IMR-90 (cell line): ENCODE results near the gene PRPSAP1. TPM values are rescaled to one million over a fixed set of nuclear protein-coding genes. Genes with fewer than 3 reads are reported as not detected.

Experiments
- ATAC-seq: fragments of 200-7000 bp; cut with Tn5 transposase; 2 replicates; pipeline ENCODE4 v1.9.1; 2020; ENCODE audit warnings: low read depth, mild to moderate bottlenecking, moderate library complexity
- BruUV-seq: library from RNA; stranded (reverse); fragments of 400-500 nt; replicated peaks from 2 replicates; lab custom pipeline; 2021; lab: Mats Ljungman, UMichigan
- CTCF ChIA-PET: fragments of 300-600 bp; formaldehyde crosslinking; extraction: SDS; loops from one replicate; lab custom pipeline; 2021; ENCODE audit warnings: antibody characterized with exemption; lab: Yijun Ruan, JAX
- POLR2A ChIA-PET: fragments of 300-600 bp; sonication (Branson Sonifier 250); formaldehyde crosslinking; loops from one replicate; lab custom pipeline; 2022; ENCODE audit warnings: antibody characterized with exemption; ENCODE audit not compliant: unreplicated experiment; lab: Charles Lee
- DNase-seq: peaks from one replicate; pipeline ENCODE4 v3.0.0; 2013
- H2AFZ ChIP-seq: replicated peaks from 2 replicates; pipeline ENCODE3; 2013; ENCODE audit warnings: low read length, mild to moderate bottlenecking; ENCODE audit not compliant: poor library complexity
- H2AK5ac ChIP-seq: 2 replicates; pipeline ENCODE4 v1.6.1; 2013; ENCODE audit warnings: low read depth, low read length, inconsistent platforms
- H2AK9ac ChIP-seq: replicated peaks from 2 replicates; pipeline ENCODE3; 2013; ENCODE audit warnings: mild to moderate bottlenecking, low read depth, low read length, moderate library complexity; ENCODE audit not compliant: poor library complexity
- H2BK120ac ChIP-seq: 2 replicates; pipeline ENCODE4 v1.6.1; 2013; ENCODE audit warnings: low read depth, low read length, inconsistent platforms
- H2BK15ac ChIP-seq: 3 replicates; pipeline ENCODE4 v1.6.1; 2013; ENCODE audit warnings: low read depth, low read length, inconsistent platforms
- H2BK20ac ChIP-seq: 2 replicates; pipeline ENCODE4 v1.6.1; 2013; ENCODE audit warnings: low read depth, mild to moderate bottlenecking, inconsistent platforms, low read length, moderate library complexity
- H2BK5ac ChIP-seq: 2 replicates; pipeline ENCODE4 v1.6.1; 2013; ENCODE audit warnings: mild to moderate bottlenecking, low read depth, low read length, inconsistent platforms; ENCODE audit not compliant: poor library complexity, severe bottlenecking
- H3K14ac ChIP-seq: replicated peaks from 2 replicates; pipeline ENCODE4 v1.6.1; 2013; ENCODE audit warnings: low read depth, low read length, inconsistent platforms
- H3K18ac ChIP-seq: 2 replicates; pipeline ENCODE4 v1.6.1; 2013; ENCODE audit warnings: low read depth, low read length, control low read depth
- H3K23ac ChIP-seq: 2 replicates; pipeline ENCODE4 v1.6.1; 2013; ENCODE audit warnings: low read depth, low read length, inconsistent platforms
- H3K27ac ChIP-seq: 2 replicates; pipeline ENCODE4 v1.5.1; 2013; ENCODE audit warnings: mild to moderate bottlenecking, control low read depth, low read length; ENCODE audit not compliant: insufficient read depth
- H3K27me3 ChIP-seq: 2 replicates; pipeline ENCODE4 v1.6.1; 2013; ENCODE audit warnings: low read length; ENCODE audit not compliant: control insufficient read depth, insufficient read depth
- H3K36me3 ChIP-seq: 2 replicates; pipeline ENCODE4 v1.6.1; 2013; ENCODE audit warnings: low read length, mixed read lengths; ENCODE audit not compliant: control insufficient read depth, insufficient read depth
- H3K4ac ChIP-seq: 2 replicates; pipeline ENCODE4 v1.6.1; 2013; ENCODE audit warnings: low read depth, low read length, inconsistent platforms
- H3K4me1 ChIP-seq: 2 replicates; pipeline ENCODE4 v1.6.1; 2013; ENCODE audit warnings: low read length, mixed read lengths; ENCODE audit not compliant: control insufficient read depth, insufficient read depth
- H3K4me2 ChIP-seq: 2 replicates; pipeline ENCODE4 v1.6.1; 2013; ENCODE audit warnings: low read depth, mild to moderate bottlenecking, control low read depth, low read length, moderate library complexity
- H3K4me3 ChIP-seq: 2 replicates; pipeline ENCODE4 v1.5.1; 2013; ENCODE audit warnings: low read depth, mild to moderate bottlenecking, control low read depth, low read length, moderate library complexity; ENCODE audit not compliant: insufficient read depth
- H3K56ac ChIP-seq: 2 replicates; pipeline ENCODE4 v1.6.1; 2013; ENCODE audit warnings: low read length, inconsistent platforms; ENCODE audit not compliant: insufficient read depth; ENCODE audit errors: extremely low read depth
- H3K79me1 ChIP-seq, 2 experiments: 2 replicates each; pipeline ENCODE4 v1.6.1; 2013; ENCODE audit warnings: low read length in 2 of 2, inconsistent platforms in 1 of 2, low read depth in 1 of 2
- H3K9ac ChIP-seq: 2 replicates; pipeline ENCODE4 v1.6.1; 2013; ENCODE audit warnings: low read depth, low read length, control low read depth
- H3K9me1 ChIP-seq: 2 replicates; pipeline ENCODE4 v1.6.1; 2013; ENCODE audit warnings: low read length, inconsistent platforms; ENCODE audit not compliant: insufficient read depth
- H3K9me3 ChIP-seq: 2 replicates; pipeline ENCODE4 v1.6.1; 2013; ENCODE audit warnings: low read length; ENCODE audit not compliant: control insufficient read depth, insufficient read depth
- H4K20me1 ChIP-seq: 2 replicates; pipeline ENCODE4 v1.6.1; 2013; ENCODE audit warnings: low read length, inconsistent platforms; ENCODE audit not compliant: insufficient read depth
- H4K5ac ChIP-seq: 2 replicates; pipeline ENCODE4 v1.6.1; 2013; ENCODE audit warnings: mild to moderate bottlenecking, low read depth, low read length, control low read depth
- H4K8ac ChIP-seq, 2 experiments: 2 replicates each; pipeline ENCODE4 v1.6.1; 2013; ENCODE audit warnings: low read depth in 2 of 2, low read length in 2 of 2, control low read depth in 1 of 2, inconsistent platforms in 1 of 2
- H4K91ac ChIP-seq: 2 replicates; pipeline ENCODE4 v1.6.1; 2013; ENCODE audit warnings: low read depth, low read length, inconsistent platforms; ENCODE audit not compliant: insufficient read depth
- CEBPB ChIP-seq: IDR thresholded peaks from 2 replicates; pipeline ENCODE4 v1.6.1; 2012; ENCODE audit warnings: low read depth, low read length, improper control_type of control experiment
- CHD1 ChIP-seq: IDR thresholded peaks from 2 replicates; pipeline ENCODE4 v1.6.1; 2012; ENCODE audit warnings: low read depth, low read length, improper control_type of control experiment
- FOS ChIP-seq: fragments of 150-350 bp; IDR thresholded peaks from 2 replicates; pipeline ENCODE4 v1.6.1; 2016; ENCODE audit warnings: low read depth, low read length
- MAZ ChIP-seq: IDR thresholded peaks from 2 replicates; pipeline ENCODE4 v1.6.1; 2012; ENCODE audit warnings: low read depth, mild to moderate bottlenecking, low read length, improper control_type of control experiment, moderate library complexity, borderline replicate concordance
- POLR2A ChIP-seq: IDR thresholded peaks from 2 replicates; pipeline ENCODE4 v1.6.1; 2012; ENCODE audit warnings: mild to moderate bottlenecking, low read depth, low read length
- RAD21 ChIP-seq: IDR thresholded peaks from 2 replicates; pipeline ENCODE4 v1.6.1; 2012; ENCODE audit warnings: low read length, improper control_type of control experiment
- RCOR1 ChIP-seq: IDR thresholded peaks from 2 replicates; pipeline ENCODE4 v1.6.1; 2012; ENCODE audit warnings: mild to moderate bottlenecking, low read length, improper control_type of control experiment; ENCODE audit not compliant: insufficient replicate concordance
- SMC3 ChIP-seq: fragments of 150-350 bp; IDR thresholded peaks from 2 replicates; pipeline ENCODE4 v1.6.1; 2016; ENCODE audit warnings: low read depth, mild to moderate bottlenecking, antibody characterized with exemption, low read length, moderate library complexity
- WGBS, 2 experiments: methylation state at CpG; one replicate each; pipeline versions ENCODE4 v1.1.5 to v1.1.7; 2013; ENCODE audit warnings: missing lambda C conversion rate in 2 of 2; ENCODE audit not compliant: insufficient read length in 1 of 2; ENCODE audit errors: extremely low coverage in 2 of 2; 5-methylcytosine and 5-hydroxymethylcytosine counted together
- dilution Hi-C: fragments of 300-500 bp; cut with HindIII; formaldehyde crosslinking; loops from one replicate; pipeline ENCODE4 v1.14.3; 2018; ENCODE audit warnings: low sequenced_read_pairs; ENCODE audit not compliant: unreplicated experiment
- in situ Hi-C: fragments of 300-500 bp; cut with MboI; formaldehyde crosslinking; loops from 3 replicates; pipeline ENCODE4 v1.14.3; 2019; ENCODE audit warnings: low sequenced_read_pairs, inconsistent platforms, mixed read lengths
- intact Hi-C: fragments of 100-400 bp; cut with micrococcal nuclease; formaldehyde crosslinking; loops from 2 replicates; pipeline ENCODE4 v1.10.0; 2022
- polyA plus RNA-seq, 3 experiments: library from polyadenylated mRNA; depleted of rRNA; stranded (reverse); fragments of >200 nt; gene quantifications; 2 replicates each; pipeline ENCODE4 v1.2.3, GENCODE V29; 2012; ENCODE audit warnings: low replicate concordance in 1 of 3
- total RNA-seq: library from RNA; depleted of rRNA; stranded (reverse); fragments of >200 nt; gene quantifications from 2 replicates; pipeline ENCODE4 v1.2.3, GENCODE V29; 2012
- TF ChIP-seq, protein P1 (sequence below): fragments of 150-350 bp; IDR thresholded peaks from 2 replicates; pipeline ENCODE4 v1.6.1; 2017; ENCODE audit warnings: mild to moderate bottlenecking, antibody characterized with exemption, low read length, low read depth
- TF ChIP-seq, protein P2 (sequence below): conservative IDR thresholded peaks from 2 replicates; pipeline ENCODE4 v1.5.1; 2012; ENCODE audit warnings: mild to moderate bottlenecking, low read depth, low read length, improper control_type of control experiment

Gene PRPSAP1
- total and polyA plus RNA-seq, 2 of the 4 experiments (the other 2 are of a cell fraction) = 34.4 to 48.6 TPM

DNA sequence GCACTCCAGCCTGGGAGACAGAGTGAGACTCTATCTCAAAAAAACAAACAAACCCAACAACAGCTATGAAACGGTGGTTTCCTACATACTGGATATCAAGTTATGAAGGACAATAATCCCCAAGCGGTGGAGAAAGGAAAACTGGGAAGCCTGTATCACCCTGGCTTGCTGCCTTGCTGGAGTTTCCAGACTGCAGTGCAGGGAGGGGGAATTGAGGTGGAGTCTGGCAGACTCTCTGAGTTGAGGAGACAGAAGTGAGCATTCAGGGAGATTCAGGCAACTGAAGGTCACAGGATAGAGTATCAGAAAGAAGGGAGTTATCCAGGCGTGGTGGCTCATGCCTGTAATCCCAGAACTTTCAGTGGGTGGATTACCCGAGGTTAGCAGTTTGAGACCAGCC lies 57.5 kb downstream of the PRPSAP1 start:
- Histone ChIP-seq H3K4me3 (no peak overlapping the region), H3K36me3 (peaks cover 19% of the 10 kb centered on the region), H3K14ac (no peak overlapping the region), H2AK9ac (no peak overlapping the region), H3K27ac (no peak overlapping the region), H4K20me1 (peaks cover 3% of the 10 kb centered on the region; the same call in 1 of the 2 replicates), H3K4ac (no peak overlapping the region), H2BK20ac (no peak overlapping the region), H4K91ac (no peak overlapping the region), H3K79me1 (peaks cover 0 to 15% of the 10 kb centered on the region in 2 experiments; a peak in 2 of 4 replicates), H4K8ac (no peak overlapping the region), H2BK120ac (no peak overlapping the region), H3K18ac (no peak overlapping the region), H2AFZ (no peak overlapping the region), H2AK5ac (no peak overlapping the region), H2BK15ac (no peak overlapping the region), H3K23ac (no peak overlapping the region), H2BK5ac (no peak overlapping the region), H3K9ac (no peak overlapping the region), H4K5ac (no peak overlapping the region), H3K4me1 (no peaks in the 10 kb centered on the region), H3K9me1 (peaks cover 10% of the 10 kb centered on the region), H3K9me3 (no peaks in the 10 kb centered on the region), H3K4me2 (no peak overlapping the region), H3K27me3 (no peaks in the 10 kb centered on the region), H3K56ac (no peak overlapping the region)
- ChIA-PET CTCF (interaction anchor here (0.6 kb wide), 1 partner anchor 67 kb away, joined by 4 read pairs; no protein-coding TSS in a partner anchor), POLR2A (no interaction called here)
- DNase-seq (no peak), ATAC-seq (no peak; the same call in 1 of the 2 replicates)
- no TSS peak for BruUV-seq
- in situ Hi-C loops = loop anchor here (10.0 kb wide), 1 partner anchor 281 kb away; no protein-coding TSS in a partner anchor
- intact Hi-C loops = loop anchor here (5.0 kb wide), 1 partner anchor 289 kb away; no protein-coding TSS in a partner anchor
- no peak for TF ChIP-seq RCOR1
- TF ChIP-seq, protein P1, sequence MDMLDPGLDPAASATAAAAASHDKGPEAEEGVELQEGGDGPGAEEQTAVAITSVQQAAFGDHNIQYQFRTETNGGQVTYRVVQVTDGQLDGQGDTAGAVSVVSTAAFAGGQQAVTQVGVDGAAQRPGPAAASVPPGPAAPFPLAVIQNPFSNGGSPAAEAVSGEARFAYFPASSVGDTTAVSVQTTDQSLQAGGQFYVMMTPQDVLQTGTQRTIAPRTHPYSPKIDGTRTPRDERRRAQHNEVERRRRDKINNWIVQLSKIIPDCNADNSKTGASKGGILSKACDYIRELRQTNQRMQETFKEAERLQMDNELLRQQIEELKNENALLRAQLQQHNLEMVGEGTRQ = no peak
- TF ChIP-seq, protein P2, sequence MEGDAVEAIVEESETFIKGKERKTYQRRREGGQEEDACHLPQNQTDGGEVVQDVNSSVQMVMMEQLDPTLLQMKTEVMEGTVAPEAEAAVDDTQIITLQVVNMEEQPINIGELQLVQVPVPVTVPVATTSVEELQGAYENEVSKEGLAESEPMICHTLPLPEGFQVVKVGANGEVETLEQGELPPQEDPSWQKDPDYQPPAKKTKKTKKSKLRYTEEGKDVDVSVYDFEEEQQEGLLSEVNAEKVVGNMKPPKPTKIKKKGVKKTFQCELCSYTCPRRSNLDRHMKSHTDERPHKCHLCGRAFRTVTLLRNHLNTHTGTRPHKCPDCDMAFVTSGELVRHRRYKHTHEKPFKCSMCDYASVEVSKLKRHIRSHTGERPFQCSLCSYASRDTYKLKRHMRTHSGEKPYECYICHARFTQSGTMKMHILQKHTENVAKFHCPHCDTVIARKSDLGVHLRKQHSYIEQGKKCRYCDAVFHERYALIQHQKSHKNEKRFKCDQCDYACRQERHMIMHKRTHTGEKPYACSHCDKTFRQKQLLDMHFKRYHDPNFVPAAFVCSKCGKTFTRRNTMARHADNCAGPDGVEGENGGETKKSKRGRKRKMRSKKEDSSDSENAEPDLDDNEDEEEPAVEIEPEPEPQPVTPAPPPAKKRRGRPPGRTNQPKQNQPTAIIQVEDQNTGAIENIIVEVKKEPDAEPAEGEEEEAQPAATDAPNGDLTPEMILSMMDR = no peak
- TF ChIP-seq FOS = no peak
- TF ChIP-seq CHD1 = no peak
- TF ChIP-seq SMC3 = no peak
- no peak for TF ChIP-seq RAD21
- no peak for TF ChIP-seq MAZ
- no peak for TF ChIP-seq CEBPB
- no peak for TF ChIP-seq POLR2A
- no CpG with 5 or more reads among the region's 4 CpGs for whole genome bisulfite sequencing, 2 experiments
- dilution Hi-C loops = no loop called here
